DND-41 (cell line): ENCODE measurements around the gene POU2AF1.

Experiments
- CTCF ChIP-seq: IDR thresholded peaks from 2 replicates; pipeline ENCODE4 v1.5.1; 2012; ENCODE audit warnings: borderline replicate concordance, low read length, moderate library complexity, mild to moderate bottlenecking; ENCODE audit not compliant: poor library complexity, severe bottlenecking; ENCODE audit errors: extremely low read depth
- EZH2 ChIP-seq: IDR thresholded peaks from 3 replicates; pipeline ENCODE4 v1.6.1; 2012; ENCODE audit warnings: borderline replicate concordance, low read depth, mild to moderate bottlenecking, moderate library complexity, low read length, inconsistent platforms; ENCODE audit not compliant: severe bottlenecking

GRCh38 chr11:111312076-111312475 lies 67.0 kb downstream of the POU2AF1 start:
- TF ChIP-seq CTCF (no peak), EZH2 (no peak)
